A549 (cell line): Measurements from ENCODE around the gene GAMT. TPM values are rescaled to one million over a fixed set of nuclear protein-coding genes. Genes with fewer than 3 reads are reported as not detected.

Source experiments
- ATAC-seq, 2 experiments: fragments of 200-7000 bp in 1 of 2; fragments of >200 bp in 1 of 2; cut with Nextera tagmentation in 1 of 2; cut with Tn5 transposase in 1 of 2; 3 replicates each; pipeline versions ENCODE4 v1.8.0 to v1.9.1; 2018 to 2020; ENCODE audit warnings: mild to moderate bottlenecking in 1 of 2, moderate library complexity in 1 of 2
- CTCF ChIA-PET: fragments of 300-600 bp; sonication (Branson Sonifier 250); formaldehyde crosslinking; extraction: SDS; loops from one replicate; lab custom pipeline; 2021; ENCODE audit warnings: antibody characterized with exemption, inconsistent platforms; lab: Yijun Ruan, JAX
- POLR2A ChIA-PET: fragments of 350-600 bp; formaldehyde crosslinking; extraction: SDS; loops from one replicate; lab custom pipeline; 2021; ENCODE audit warnings: antibody characterized with exemption, inconsistent platforms; lab: Yijun Ruan, JAX
- DNase-seq, 2 experiments: peaks; one replicate each; pipeline versions ENCODE4 v3.0.0 to v3.0.0-alpha.2; 2011 to 2016; ENCODE audit warnings: low read depth in 1 of 2, low spot score in 1 of 2
- FAIRE-seq: peaks from 2 replicates; lab custom pipeline; 2011; peaks lifted over from hg19 to GRCh38; lab: Jason Lieb, UNC
- H3K27ac ChIP-seq, 2 experiments: fragments of >200 bp; sonication (Bioruptor Twin); formaldehyde crosslinking; 3 replicates each; pipeline ENCODE4 v1.5.1; 2016 to 2017
- H3K4me1 ChIP-seq: fragments of >200 bp; sonication (Bioruptor Twin); formaldehyde crosslinking; 3 replicates; pipeline ENCODE4 v1.6.1; 2016
- H3K4me2 ChIP-seq: fragments of >200 bp; sonication (Bioruptor Twin); formaldehyde crosslinking; 3 replicates; pipeline ENCODE4 v1.6.1; 2016
- H3K4me3 ChIP-seq: fragments of >200 bp; sonication (Bioruptor Twin); formaldehyde crosslinking; 3 replicates; pipeline ENCODE4 v1.5.1; 2016
- H3K9me3 ChIP-seq: fragments of >200 bp; sonication (Bioruptor Twin); formaldehyde crosslinking; 3 replicates; pipeline ENCODE4 v1.6.1; 2016
- CBX2 ChIP-seq: fragments of 200-600 bp; sonication (generic); IDR thresholded peaks from 2 replicates; pipeline ENCODE4 v1.6.1; 2016; ENCODE audit warnings: low read depth, mild to moderate bottlenecking, borderline replicate concordance
- CHD2 ChIP-seq: fragments of 150-350 bp; IDR thresholded peaks from 2 replicates; pipeline ENCODE4 v1.6.1; 2014; ENCODE audit warnings: low read length; ENCODE audit not compliant: partially characterized antibody
- CHD4 ChIP-seq: fragments of 200-600 bp; sonication (generic); IDR thresholded peaks from 2 replicates; pipeline ENCODE4 v1.6.1; 2016; ENCODE audit warnings: antibody characterized with exemption, mild to moderate bottlenecking, borderline replicate concordance
- EP300 ChIP-seq, 2 experiments: fragments of >200 bp; sonication (Bioruptor Twin); formaldehyde crosslinking; IDR thresholded peaks; 2 replicates in 1 of 2; 3 replicates in 1 of 2; pipeline ENCODE4 v1.6.1; 2016 to 2017
- ESRRA ChIP-seq: fragments of 150-350 bp; IDR thresholded peaks from 2 replicates; pipeline ENCODE4 v1.6.1; 2014; ENCODE audit warnings: mild to moderate bottlenecking, low read length, borderline replicate concordance
- HOXB5 ChIP-seq: fragments of 250-450 bp; sonication (Bioruptor Pico); IDR thresholded peaks from 2 replicates; pipeline ENCODE4 v1.5.0; 2020; ENCODE audit warnings: mild to moderate bottlenecking, moderate library complexity
- JUN ChIP-seq, 2 experiments: fragments of >200 bp; sonication (Bioruptor Twin); formaldehyde crosslinking; IDR thresholded peaks; 2 replicates in 1 of 2; 3 replicates in 1 of 2; pipeline ENCODE4 v1.6.1; 2016 to 2017
- MAZ ChIP-seq: fragments of 150-350 bp; IDR thresholded peaks from 2 replicates; pipeline ENCODE4 v1.6.1; 2014; ENCODE audit warnings: antibody characterized with exemption, low read depth, low read length, borderline replicate concordance
- MYC ChIP-seq: IDR thresholded peaks from 2 replicates; pipeline ENCODE4 v1.6.1; 2012; ENCODE audit warnings: mild to moderate bottlenecking, inconsistent platforms, low read length, improper control_type of control experiment, borderline replicate concordance
- NPAS2 ChIP-seq: fragments of 250-450 bp; sonication (Bioruptor Pico); IDR thresholded peaks from 2 replicates; pipeline ENCODE4 v1.8.0; 2022; ENCODE audit warnings: mild to moderate bottlenecking, moderate library complexity, borderline replicate concordance
- POLR2A ChIP-seq: IDR thresholded peaks from 2 replicates; pipeline ENCODE4 v1.6.1; 2012; ENCODE audit warnings: mild to moderate bottlenecking, low read length
- RFX5 ChIP-seq: fragments of 450-650 bp; IDR thresholded peaks from 2 replicates; pipeline ENCODE4 v1.7.1; 2014; ENCODE audit warnings: antibody characterized with exemption, mild to moderate bottlenecking, moderate library complexity
- TP53 ChIP-seq: fragments of 250-450 bp; sonication (Bioruptor Pico); IDR thresholded peaks from 2 replicates; pipeline ENCODE4 v1.5.0; 2021; ENCODE audit warnings: mild to moderate bottlenecking, moderate library complexity
- ZSCAN20 ChIP-seq: fragments of 250-450 bp; sonication (Bioruptor Pico); IDR thresholded peaks from 2 replicates; pipeline ENCODE4 v1.8.0; 2022; ENCODE audit warnings: mild to moderate bottlenecking, moderate library complexity
- WGBS: methylation state at CpG from one replicate; pipeline ENCODE4 v1.1.6; 2017; ENCODE audit errors: missing lambda C conversion rate; 5-methylcytosine and 5-hydroxymethylcytosine counted together
- polyA plus RNA-seq, 4 experiments: library from polyadenylated mRNA; depleted of rRNA in 3 of 4; stranded (reverse); fragments of >200 nt; fragmentation: RNase III in 1 of 4; extraction: RNeasy Plus Mini Kit Qiagen cat#74134 plus additional on column Dnase treatment in 1 of 4; gene quantifications; 2 replicates in 3 of 4; 3 replicates in 1 of 4; pipeline ENCODE4 v1.2.3, GENCODE V29; 2011 to 2017
- TF ChIP-seq, protein P1 (sequence below): IDR thresholded peaks from 2 replicates; pipeline ENCODE4 v1.6.1; 2012
- TF ChIP-seq, protein P2 (sequence below): fragments of 200-600 bp; sonication (generic); IDR thresholded peaks from 2 replicates; pipeline ENCODE4 v1.6.1; 2016; ENCODE audit warnings: antibody characterized with exemption, mild to moderate bottlenecking, moderate library complexity
- TF ChIP-seq, protein P3 (sequence below): fragments of 150-350 bp; IDR thresholded peaks from 2 replicates; pipeline ENCODE4 v1.6.1; 2014; ENCODE audit warnings: low read depth, mild to moderate bottlenecking, low read length
- TF ChIP-seq, protein P4 (sequence below): fragments of >200 bp; sonication (Bioruptor Twin); formaldehyde crosslinking; IDR thresholded peaks from 3 replicates; pipeline ENCODE4 v1.5.1; 2016

Gene GAMT
- polyA plus RNA-seq, 2 of the 4 experiments (the other 2 are of a cell fraction): 13.6 to 26.0 TPM

DNA sequence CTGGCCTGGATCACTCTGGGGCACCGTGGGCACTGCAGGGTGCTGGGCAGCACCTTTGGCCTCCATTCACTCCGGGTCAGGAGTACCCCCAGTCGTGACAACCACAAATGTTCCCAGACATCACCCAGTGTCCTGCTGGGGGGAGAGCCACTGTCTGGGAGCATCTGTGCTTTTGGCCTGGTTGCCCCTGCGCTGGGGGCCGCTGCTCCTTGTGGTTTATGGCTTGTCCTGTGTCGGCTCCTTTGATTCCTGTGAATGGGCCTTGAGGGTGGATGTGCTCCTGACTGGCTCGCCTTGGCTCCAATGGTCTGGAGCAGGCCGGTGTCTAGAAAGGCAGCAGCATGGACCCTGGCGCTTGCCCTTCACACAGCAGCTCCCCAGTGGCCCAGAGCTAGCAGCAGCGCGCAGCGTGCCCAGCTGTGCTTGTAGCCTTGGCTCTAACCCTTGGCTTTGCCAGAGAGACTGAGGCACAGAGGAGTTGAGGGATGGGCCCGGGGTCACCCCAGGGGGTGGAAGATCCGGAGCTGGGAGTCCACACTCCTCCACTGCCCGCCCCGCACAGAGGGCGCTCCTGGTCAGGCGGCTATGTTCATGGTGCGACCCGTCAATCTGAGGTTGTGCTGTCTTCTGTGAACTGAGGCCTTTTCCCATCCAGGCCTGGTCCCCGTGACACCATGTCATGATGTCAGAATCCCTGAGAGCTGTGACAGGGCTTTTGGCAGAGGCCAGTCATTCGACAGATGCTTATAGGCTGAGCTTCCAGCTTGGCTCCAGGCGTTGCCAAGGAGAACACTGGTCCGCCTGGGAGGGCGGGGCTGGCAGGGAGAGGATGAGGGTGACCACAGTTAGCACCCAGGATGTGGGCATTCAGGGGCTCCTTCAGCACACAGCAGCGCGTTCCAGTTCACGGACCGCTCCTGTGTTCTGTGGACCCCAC is 10.2 kb upstream of the GAMT start:
- no peak for FAIRE-seq
- no peak for TF ChIP-seq ZSCAN20 (CRISPR knock-in tag)
- no peak for TF ChIP-seq CBX2
- TF ChIP-seq HOXB5 (CRISPR knock-in tag): no peak
- no peak for TF ChIP-seq ESRRA
- TF ChIP-seq, protein P1, sequence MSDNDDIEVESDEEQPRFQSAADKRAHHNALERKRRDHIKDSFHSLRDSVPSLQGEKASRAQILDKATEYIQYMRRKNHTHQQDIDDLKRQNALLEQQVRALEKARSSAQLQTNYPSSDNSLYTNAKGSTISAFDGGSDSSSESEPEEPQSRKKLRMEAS: no peak
- TF ChIP-seq, protein P2, sequence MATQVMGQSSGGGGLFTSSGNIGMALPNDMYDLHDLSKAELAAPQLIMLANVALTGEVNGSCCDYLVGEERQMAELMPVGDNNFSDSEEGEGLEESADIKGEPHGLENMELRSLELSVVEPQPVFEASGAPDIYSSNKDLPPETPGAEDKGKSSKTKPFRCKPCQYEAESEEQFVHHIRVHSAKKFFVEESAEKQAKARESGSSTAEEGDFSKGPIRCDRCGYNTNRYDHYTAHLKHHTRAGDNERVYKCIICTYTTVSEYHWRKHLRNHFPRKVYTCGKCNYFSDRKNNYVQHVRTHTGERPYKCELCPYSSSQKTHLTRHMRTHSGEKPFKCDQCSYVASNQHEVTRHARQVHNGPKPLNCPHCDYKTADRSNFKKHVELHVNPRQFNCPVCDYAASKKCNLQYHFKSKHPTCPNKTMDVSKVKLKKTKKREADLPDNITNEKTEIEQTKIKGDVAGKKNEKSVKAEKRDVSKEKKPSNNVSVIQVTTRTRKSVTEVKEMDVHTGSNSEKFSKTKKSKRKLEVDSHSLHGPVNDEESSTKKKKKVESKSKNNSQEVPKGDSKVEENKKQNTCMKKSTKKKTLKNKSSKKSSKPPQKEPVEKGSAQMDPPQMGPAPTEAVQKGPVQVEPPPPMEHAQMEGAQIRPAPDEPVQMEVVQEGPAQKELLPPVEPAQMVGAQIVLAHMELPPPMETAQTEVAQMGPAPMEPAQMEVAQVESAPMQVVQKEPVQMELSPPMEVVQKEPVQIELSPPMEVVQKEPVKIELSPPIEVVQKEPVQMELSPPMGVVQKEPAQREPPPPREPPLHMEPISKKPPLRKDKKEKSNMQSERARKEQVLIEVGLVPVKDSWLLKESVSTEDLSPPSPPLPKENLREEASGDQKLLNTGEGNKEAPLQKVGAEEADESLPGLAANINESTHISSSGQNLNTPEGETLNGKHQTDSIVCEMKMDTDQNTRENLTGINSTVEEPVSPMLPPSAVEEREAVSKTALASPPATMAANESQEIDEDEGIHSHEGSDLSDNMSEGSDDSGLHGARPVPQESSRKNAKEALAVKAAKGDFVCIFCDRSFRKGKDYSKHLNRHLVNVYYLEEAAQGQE: no peak
- TF ChIP-seq JUN (IDR thresholded peaks at IDR 0.05): no peak
- no peak for TF ChIP-seq MAZ
- TF ChIP-seq, protein P3, sequence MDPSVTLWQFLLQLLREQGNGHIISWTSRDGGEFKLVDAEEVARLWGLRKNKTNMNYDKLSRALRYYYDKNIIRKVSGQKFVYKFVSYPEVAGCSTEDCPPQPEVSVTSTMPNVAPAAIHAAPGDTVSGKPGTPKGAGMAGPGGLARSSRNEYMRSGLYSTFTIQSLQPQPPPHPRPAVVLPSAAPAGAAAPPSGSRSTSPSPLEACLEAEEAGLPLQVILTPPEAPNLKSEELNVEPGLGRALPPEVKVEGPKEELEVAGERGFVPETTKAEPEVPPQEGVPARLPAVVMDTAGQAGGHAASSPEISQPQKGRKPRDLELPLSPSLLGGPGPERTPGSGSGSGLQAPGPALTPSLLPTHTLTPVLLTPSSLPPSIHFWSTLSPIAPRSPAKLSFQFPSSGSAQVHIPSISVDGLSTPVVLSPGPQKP: no peak
- TF ChIP-seq CHD4: no peak
- TF ChIP-seq TP53 (CRISPR knock-in tag): no peak
- CTCF ChIA-PET: interaction anchor here (1.4 kb wide), 1 partner anchor 9 kb away, joined by 4 read pairs; no protein-coding TSS in a partner anchor
- H3K4me1 ChIP-seq: peaks cover 25% of the 10 kb centered on the region
- no peaks in the 10 kb centered on the region for H3K9me3 ChIP-seq
- WGBS: 86% methylated on average over 16 of the region's 29 CpGs
- H3K4me2 ChIP-seq: no peak overlapping the region
- H3K27ac ChIP-seq: no peak overlapping the region
- ATAC-seq: no peak
- no peak for DNase-seq
- POLR2A ChIA-PET: no interaction called here
- H3K4me3 ChIP-seq: no peak overlapping the region

DNA sequence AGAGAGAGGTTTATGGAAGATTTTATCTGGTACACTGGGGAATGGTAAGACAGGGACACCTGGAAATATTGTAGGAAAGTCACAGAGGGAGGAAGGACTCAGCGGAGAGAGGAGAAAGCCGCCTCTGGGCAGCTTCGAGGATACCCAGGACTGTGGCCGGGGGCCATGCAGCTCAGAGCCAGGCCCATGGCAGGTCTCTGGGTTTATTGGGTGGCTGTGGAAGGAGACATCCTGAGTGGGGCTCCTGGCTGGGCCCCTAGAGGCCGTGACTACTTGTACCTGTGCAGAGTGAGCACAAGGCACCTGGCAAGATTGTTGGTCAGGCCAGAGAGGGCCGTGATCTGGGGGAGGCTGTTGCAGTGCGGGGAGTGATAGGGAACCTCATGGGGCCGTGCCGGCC is 9.4 kb upstream of the GAMT start:
- CTCF ChIA-PET: interaction anchor here (1.2 kb wide), 1 partner anchor 132 kb away, joined by 4 read pairs; no protein-coding TSS in a partner anchor
- TF ChIP-seq, protein P1: no peak
- no peak for TF ChIP-seq POLR2A
- no peak for TF ChIP-seq EP300 (IDR thresholded peaks at IDR 0.05)
- TF ChIP-seq CHD2: no peak
- TF ChIP-seq, all 56 proteins: peak for 0
- Histone ChIP-seq H3K4me2 (no peak overlapping the region), H3K27ac (no peak overlapping the region), H3K9me3 (no peaks in the 10 kb centered on the region), H3K4me3 (no peak overlapping the region), H3K4me1 (peaks cover 27% of the 10 kb centered on the region)
- DNase-seq (no peak), FAIRE-seq (no peak), ATAC-seq (no peak)
- POLR2A ChIA-PET: no interaction called here
- 92% methylated on average over 6 of the region's 9 CpGs for WGBS

DNA sequence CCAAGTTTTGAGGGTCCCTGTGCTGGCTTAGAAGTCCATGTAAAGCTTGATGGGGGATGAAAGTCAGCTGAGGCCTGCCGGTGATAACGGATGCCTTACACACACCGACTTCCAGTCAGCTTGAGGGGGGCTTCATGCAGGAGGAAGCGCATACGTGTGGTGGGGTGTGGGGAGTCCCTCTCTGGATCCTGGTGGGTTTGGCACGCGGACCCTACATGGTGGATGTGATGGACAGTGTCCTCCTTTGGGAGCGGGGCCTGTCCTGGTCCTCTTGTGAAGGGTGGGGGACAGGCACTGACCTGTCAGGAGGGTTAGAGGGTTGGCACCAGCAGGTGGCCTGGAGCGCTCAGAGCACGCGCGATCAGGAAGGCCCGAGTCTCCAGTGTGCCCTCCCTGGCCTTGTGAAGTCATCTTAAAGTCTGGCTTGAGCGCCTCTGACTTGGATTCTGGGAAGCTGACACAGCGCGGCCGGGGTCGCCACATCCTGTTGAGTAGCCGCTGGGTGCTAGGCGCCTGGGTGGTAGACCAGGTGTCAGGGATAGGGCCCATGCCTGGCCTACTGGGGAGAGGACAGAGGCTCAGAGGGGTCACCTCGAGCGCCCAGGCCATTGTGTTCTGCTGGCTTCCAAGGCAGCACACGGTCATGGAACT is 8.9 kb upstream of the GAMT start:
- no peak for FAIRE-seq
- H3K27ac ChIP-seq: no peak overlapping the region
- POLR2A ChIA-PET: no interaction called here

More for the DNA sequence above, 8.9 kb upstream of the GAMT start:
- DNase-seq: no peak
- Histone ChIP-seq H3K4me3 (no peak overlapping the region), H3K4me2 (peak overlapping the region; percentile 77), H3K4me1 (peaks cover 23% of the 10 kb centered on the region), H3K9me3 (no peaks in the 10 kb centered on the region)
- ATAC-seq: no peak
- CTCF ChIA-PET: interaction anchor here (0.9 to 1.9 kb wide), 4 partner anchors 13 to 132 kb away, joined by 3 to 4 read pairs (median 4); no protein-coding TSS in a partner anchor
- 97% methylated on average over 12 of the region's 23 CpGs for WGBS
- TF ChIP-seq MYC (no peak), NPAS2 (CRISPR knock-in tag) (no peak), EP300 (IDR thresholded peaks at IDR 0.05) (no peak), ZSCAN20 (CRISPR knock-in tag) (no peak), RFX5 (no peak)
- TF ChIP-seq, protein P4, sequence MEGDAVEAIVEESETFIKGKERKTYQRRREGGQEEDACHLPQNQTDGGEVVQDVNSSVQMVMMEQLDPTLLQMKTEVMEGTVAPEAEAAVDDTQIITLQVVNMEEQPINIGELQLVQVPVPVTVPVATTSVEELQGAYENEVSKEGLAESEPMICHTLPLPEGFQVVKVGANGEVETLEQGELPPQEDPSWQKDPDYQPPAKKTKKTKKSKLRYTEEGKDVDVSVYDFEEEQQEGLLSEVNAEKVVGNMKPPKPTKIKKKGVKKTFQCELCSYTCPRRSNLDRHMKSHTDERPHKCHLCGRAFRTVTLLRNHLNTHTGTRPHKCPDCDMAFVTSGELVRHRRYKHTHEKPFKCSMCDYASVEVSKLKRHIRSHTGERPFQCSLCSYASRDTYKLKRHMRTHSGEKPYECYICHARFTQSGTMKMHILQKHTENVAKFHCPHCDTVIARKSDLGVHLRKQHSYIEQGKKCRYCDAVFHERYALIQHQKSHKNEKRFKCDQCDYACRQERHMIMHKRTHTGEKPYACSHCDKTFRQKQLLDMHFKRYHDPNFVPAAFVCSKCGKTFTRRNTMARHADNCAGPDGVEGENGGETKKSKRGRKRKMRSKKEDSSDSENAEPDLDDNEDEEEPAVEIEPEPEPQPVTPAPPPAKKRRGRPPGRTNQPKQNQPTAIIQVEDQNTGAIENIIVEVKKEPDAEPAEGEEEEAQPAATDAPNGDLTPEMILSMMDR: no peak
